Skin of body (tissue), 2 donors: ENCODE results near the gene CDYL2. TPM values are rescaled to one million over a fixed set of nuclear protein-coding genes. Genes with fewer than 3 reads are reported as not detected.
"Not testable (repeated sequence)": the region's sequence is repeated elsewhere in the genome, so short reads cannot be mapped to it uniquely, and the experiment has no call there.

Experiments used
- DNase-seq: peaks from one replicate; lab custom pipeline; 2025; lab: John Stamatoyannopoulos, UW
- total RNA-seq: library from RNA; depleted of rRNA; stranded (reverse); fragments of >200 nt; gene quantifications from one replicate; pipeline ENCODE4 v1.2.3, GENCODE V29; 2014

CDYL2 gene
- total RNA-seq, 1 donor from 2014 or later = 2.8 TPM

GRCh38 chr16:80671281-80671849 is 133.0 kb downstream of the CDYL2 start:
- no peak for DNase-seq

GRCh38 chr16:80670170-80670865 is 134.1 kb downstream of the CDYL2 start:
- no peak for DNase-seq

DNA sequence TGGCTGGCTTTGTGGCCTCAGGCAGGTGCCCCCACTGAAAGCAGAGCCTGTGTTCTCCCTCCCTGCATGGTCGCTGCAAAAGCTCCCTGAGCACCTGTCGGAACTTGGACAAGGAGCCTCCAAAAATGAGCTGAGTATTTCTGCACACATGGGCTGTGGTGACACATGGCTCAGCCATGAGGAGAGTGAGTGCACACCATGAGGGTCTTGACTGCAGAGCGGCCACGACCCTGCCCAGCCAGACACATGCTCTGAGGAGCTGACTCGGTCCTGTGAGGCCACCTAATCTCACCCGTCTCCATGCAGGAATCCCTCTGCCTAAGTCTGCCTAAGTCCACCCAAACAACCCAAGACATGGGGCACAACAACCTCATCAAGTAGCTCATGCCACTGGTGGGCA is 134.7 kb downstream of the CDYL2 start:
- DNase-seq = no peak

GRCh38 chr16:80667925-80668324 is 136.5 kb downstream of the CDYL2 start:
- no peak for DNase-seq

- DNase-seq = no peak
Measured at GRCh38 chr16:80667251-80667560, 137.2 kb downstream of the CDYL2 start.

DNA sequence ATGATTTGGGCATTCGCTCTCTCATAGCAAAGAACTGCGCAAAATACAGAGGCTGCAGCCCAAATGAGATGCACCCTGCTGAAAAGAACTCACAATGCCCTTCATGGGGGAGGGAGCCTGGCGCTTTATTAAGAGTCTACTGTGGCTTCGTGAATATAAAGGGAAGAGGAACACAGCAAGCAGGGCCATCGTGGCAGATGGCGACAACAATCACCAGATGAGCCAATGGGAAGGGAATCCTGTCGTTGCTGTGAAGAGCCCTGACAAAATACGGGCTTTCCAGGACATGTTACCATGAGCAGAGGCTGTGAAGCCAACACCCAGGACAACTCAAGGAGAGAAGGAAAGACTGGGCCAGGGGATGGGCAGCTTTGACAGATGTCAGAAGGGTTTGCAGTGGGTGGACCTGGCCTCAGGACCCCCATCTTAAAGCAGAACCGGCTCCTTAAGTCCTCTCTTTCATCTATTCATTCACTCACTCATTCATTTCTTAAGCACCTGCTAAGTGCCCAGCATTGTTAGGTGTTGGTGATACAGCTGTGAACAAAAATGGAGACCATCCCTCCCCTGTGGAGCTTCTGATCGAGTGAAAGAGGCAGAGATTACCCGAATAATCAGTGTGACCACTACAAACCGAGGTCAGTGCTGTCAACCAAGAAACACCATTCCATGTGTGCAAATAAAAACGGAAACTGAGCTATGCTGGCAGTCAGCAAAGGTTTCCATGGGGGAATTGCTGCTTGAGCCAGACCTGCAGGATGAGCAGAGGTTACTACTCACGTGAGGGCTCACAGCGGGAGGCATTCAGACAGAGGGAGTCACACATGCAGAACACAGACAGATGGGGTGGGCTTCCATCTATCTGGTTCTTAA is 137.8 kb downstream of the CDYL2 start:
- no peak for DNase-seq

- DNase-seq = no peak
Measured at GRCh38 chr16:80665356-80665755, 139.0 kb downstream of the CDYL2 start.

DNA sequence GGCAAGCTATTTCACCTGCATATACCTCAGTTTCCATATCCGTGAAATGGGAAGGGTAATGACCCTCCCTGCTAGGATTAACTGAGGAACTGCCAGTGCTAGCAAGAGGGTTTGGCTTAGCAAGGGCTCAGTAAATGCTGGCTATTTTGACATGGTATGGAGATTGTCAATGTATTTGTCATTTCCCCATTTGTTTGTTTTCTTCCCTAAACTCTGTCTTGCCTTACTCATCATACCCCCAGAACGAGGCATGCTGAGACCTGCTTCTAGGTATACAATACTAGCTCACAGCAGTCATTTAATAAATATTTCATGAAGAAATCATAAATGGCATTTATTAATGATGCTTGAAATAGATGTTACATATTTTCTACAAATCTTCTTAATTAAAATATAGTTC is 139.6 kb downstream of the CDYL2 start:
- DNase-seq = no peak

DNA sequence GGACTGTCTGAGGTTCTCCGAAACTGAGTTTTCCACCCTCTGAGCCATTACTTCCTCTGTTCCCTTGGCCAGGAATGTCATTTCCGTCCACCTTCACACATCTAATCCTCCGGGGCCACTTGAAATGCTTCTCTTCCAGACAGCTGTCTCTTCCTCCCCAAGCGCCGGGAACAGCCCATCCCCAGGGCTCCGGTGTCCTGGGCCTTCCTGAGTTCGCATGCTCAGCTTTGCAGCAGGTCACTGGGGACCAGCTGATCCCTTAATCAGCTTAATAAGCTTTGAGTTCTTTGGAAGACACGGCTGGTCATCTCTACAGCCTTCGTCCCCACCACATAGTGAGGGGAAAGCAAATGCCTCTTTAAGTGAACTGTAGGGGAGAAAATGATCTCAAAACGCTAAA is 140.2 kb downstream of the CDYL2 start:
- DNase-seq = no peak

GRCh38 chr16:80663078-80663477 is 141.3 kb downstream of the CDYL2 start:
- DNase-seq = no peak

DNA sequence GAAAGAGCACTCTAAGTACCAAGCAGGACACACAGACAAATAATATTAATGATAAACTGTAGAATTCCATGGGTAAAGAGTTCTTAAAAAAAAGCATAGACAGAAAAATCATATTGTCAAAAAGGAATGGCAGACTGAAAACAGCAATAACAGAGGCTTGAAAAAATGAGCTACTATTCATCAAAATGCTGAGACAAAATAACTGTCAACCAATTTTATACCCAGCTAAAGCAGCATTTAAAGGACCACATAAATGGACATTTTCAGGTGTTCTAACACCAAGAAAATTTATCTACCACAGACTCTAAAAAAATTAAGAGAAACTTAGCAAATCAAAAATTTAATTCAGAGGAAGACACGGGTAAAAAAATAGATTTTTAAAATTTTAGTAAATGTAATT is 144.5 kb downstream of the CDYL2 start:
- no peak for DNase-seq

DNA sequence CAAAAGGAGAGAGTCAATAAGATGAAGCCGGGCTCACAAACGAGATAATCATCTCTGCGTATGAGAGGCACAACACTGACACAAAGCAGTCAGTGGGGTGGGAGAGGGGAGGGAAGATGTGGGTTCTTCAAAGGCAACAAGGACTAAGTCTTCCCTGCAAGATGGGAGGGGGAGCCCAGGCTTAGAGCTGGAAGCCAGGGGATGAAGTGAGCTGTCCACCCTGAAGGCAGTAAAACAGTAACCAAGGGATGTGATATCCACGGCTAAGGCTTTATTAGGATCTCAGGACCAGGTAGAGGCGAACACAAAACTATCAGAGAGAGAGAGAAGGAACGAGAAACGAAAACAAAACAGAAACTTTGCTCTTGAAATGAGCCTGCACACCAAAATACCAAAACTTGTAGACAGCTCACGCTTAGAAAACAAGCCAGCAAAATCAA is 147.7 kb downstream of the CDYL2 start:
- no peak for DNase-seq

DNA sequence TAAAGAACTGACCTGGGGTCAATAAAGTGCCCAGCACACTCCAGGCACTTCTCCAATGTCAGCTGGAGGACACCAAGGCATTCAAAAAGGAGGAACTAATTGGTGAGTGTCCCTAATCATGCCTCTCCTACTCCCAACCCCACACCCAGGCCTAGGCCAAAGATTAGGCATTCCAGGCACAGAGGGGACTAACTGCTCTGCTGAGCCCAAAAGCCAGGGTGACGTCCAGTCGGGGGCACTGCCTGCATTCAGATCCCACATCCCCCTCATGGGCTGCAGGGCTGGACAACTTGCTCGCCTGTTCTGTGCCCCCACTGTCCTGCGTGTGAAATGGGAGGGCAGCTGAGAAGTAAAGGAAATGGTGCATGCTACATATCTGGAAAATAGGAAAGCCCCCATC is 148.2 kb downstream of the CDYL2 start:
- no peak for DNase-seq

GRCh38 chr16:80655751-80656150 is 148.6 kb downstream of the CDYL2 start:
- no peak for DNase-seq

- no peak for DNase-seq
Measured at GRCh38 chr16:80654094-80654862, 150.1 kb downstream of the CDYL2 start.

GRCh38 chr16:80652441-80652840 is 152.0 kb downstream of the CDYL2 start:
- no peak for DNase-seq

DNA sequence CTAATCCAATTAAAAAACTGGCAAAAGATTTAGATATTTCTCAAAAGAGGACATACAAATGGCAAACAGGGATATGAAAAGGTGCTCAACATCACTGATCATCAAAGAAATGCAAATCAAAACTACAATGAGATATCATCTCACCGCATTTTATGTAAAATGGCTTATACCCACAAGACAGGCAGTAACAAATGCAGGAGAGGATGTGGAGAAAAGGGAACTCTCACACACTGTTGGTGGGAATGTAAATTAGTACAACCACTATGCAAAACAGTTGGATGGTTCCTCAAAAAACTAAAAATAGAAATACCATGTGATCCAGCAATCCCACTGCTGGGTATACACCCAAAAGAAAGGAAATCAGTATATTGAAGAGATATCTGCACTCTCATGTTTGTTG is 154.1 kb downstream of the CDYL2 start:
- not testable (repeated sequence) for DNase-seq

DNA sequence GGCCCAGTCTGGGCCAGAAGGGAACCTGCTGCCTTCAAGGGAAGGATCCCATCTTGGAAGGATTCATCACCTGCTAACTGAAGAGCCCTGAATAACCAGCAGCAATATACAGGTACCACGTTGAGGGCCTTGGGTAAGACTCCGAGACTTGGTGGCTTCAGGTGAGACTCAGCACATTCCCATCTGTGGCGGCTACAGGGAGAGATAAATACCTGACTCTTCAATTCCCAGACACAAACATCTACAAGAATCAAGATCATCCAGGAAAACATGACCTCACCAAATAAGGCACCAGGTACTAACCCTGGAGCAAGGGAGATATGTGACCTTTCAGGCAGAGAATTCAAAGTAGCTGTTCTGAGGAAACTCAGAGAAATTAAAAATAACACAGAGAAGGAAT is 164.1 kb downstream of the CDYL2 start:
- DNase-seq = no peak

- no peak for DNase-seq
Measured at GRCh38 chr16:80639636-80640035, 164.8 kb downstream of the CDYL2 start.

DNA sequence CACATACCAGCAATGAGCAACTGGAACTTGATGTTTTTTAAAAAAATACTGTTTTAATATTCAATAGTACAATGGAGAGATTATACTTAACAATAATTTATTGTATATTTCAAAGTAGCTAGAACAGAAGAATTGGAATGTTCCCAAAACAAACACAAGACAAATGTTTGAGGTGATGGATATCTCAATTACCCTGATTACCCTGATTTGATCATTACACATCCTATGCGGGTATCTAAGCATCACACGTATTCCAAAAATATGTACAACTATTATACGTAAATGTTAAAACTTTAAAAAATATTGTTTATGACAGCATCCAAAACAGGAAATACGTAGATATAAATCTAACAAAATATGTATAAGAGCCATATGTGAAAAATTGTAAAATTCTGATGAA is 166.8 kb downstream of the CDYL2 start:
- DNase-seq = no peak

GRCh38 chr16:80631581-80631980 is 172.8 kb downstream of the CDYL2 start:
- DNase-seq = no peak

GRCh38 chr16:80628254-80628653 is 176.1 kb downstream of the CDYL2 start:
- no peak for DNase-seq
